Esophagus muscularis mucosa (tissue), 4 donors: ENCODE measurements around the gene INO80C.

ENCODE experiments used
- EP300 ChIP-seq: sonication (generic); formaldehyde crosslinking; IDR thresholded peaks from one replicate; pipeline ENCODE4 v1.6.1; 2017; ENCODE audit warnings: antibody characterized with exemption
- POLR2A ChIP-seq: fragments of 450-650 bp; IDR thresholded peaks from one replicate; pipeline ENCODE4 v1.6.1; 2017; ENCODE audit warnings: antibody characterized with exemption, moderate library complexity, mild to moderate bottlenecking, low read depth
- POLR2AphosphoS5 ChIP-seq, 2 donors: sonication (generic); formaldehyde crosslinking; IDR thresholded peaks; one replicate each; pipeline ENCODE4 v1.6.1; 2017; ENCODE audit warnings: antibody characterized with exemption in 2 of 2
- TF ChIP-seq, protein P1 (sequence below), 3 experiments: fragments of 200-600 bp in 2 of 3; fragments of 450-650 bp in 1 of 3; sonication (generic) in 2 of 3; IDR thresholded peaks; one replicate each; pipeline ENCODE4 v1.5.1; 2017 to 2019; ENCODE audit warnings: antibody characterized with exemption in 3 of 3, mild to moderate bottlenecking in 2 of 3, moderate library complexity in 1 of 3

DNA sequence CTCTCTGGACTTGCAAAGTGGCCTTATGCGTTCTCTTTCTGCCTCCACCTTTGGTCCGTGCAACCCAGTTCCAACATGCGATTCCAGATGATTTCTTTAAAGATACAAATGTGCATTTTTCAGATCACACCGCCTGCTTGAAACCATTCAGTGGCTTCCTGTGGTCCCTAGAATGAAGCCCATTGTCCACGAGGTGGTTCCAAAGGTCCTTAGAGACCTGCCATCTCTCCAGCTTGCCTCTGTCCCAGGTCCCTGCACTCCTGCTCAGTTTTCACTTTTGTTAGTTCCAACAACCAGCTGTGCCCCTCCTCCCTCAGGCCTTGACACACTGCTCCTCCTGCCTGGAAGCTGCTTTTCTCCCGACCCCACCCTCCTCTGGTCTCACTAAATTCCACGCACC is 3.6 kb upstream of the INO80C start:
- TF ChIP-seq, protein P1, sequence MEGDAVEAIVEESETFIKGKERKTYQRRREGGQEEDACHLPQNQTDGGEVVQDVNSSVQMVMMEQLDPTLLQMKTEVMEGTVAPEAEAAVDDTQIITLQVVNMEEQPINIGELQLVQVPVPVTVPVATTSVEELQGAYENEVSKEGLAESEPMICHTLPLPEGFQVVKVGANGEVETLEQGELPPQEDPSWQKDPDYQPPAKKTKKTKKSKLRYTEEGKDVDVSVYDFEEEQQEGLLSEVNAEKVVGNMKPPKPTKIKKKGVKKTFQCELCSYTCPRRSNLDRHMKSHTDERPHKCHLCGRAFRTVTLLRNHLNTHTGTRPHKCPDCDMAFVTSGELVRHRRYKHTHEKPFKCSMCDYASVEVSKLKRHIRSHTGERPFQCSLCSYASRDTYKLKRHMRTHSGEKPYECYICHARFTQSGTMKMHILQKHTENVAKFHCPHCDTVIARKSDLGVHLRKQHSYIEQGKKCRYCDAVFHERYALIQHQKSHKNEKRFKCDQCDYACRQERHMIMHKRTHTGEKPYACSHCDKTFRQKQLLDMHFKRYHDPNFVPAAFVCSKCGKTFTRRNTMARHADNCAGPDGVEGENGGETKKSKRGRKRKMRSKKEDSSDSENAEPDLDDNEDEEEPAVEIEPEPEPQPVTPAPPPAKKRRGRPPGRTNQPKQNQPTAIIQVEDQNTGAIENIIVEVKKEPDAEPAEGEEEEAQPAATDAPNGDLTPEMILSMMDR (IDR thresholded peaks at IDR 0.05), result no peak
- TF ChIP-seq EP300 (no peak), POLR2A (no peak), POLR2AphosphoS5 (IDR thresholded peaks at IDR 0.05) (no peak)
